ENCODE measurements around the gene RNF43. TPM values are rescaled to one million over a fixed set of nuclear protein-coding genes. Genes with fewer than 3 reads are reported as not detected.

Gene RNF43
- total and polyA plus RNA-seq, 2 of the 13 experiments (the other 11 are each of a cell fraction or from before 2014, with no cell fraction given), result 31.0 to 53.4 TPM

DNA sequence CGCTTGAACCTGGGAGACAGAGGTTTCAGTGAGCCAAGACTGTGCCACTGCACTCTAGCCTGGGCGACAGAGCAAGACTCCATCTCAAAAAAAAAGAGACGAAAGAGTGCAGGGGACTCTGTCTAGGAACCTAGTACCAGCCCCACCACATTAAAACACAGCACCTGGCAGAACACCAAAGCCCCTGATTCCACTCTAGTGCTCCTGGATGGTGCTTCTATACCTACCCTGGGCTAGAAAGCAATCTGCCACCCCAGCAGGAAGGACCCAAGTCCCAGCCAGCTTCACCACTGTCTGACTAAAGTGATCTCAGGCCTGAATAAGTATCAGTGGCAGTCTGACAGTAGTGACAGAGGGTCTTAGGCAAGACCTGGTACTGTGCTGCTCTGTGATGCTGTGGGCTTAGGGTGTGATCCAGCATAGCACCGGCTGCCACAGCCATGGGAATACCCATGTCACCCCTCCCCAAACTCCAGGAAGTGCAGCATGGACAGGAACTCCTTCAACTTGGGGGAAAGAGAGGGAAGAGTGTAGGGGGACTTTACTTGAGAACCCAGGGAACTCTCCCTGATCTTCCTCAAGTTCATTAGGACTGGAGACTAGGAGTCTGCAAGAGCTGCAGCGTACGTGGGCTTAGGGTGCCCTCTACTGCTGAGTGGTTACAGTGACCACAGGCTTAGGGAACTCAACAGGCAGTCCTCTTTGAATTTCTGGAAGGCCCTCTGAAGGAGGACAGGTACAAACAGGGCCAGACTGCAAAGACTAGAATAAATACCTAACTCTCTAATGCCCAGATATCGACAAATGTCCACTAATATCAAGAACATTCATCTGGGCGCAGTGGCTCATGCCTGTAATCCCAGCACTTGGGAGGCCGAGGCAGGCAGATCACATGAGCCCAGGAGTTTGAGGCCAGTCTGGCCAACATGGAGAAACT, 30.0 kb upstream of the RNF43 start (continued):
- TF ChIP-seq, protein P1, sequence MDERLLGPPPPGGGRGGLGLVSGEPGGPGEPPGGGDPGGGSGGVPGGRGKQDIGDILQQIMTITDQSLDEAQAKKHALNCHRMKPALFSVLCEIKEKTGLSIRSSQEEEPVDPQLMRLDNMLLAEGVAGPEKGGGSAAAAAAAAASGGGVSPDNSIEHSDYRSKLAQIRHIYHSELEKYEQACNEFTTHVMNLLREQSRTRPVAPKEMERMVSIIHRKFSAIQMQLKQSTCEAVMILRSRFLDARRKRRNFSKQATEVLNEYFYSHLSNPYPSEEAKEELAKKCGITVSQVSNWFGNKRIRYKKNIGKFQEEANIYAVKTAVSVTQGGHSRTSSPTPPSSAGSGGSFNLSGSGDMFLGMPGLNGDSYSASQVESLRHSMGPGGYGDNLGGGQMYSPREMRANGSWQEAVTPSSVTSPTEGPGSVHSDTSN (CRISPR knock-in tag; IDR thresholded peaks at IDR 0.05), result no peak
- TF ChIP-seq ZNF382 (CRISPR knock-in tag; IDR thresholded peaks at IDR 0.05; ENCODE audit: borderline replicate concordance), result no peak
- TF ChIP-seq ARNTL (CRISPR knock-in tag; IDR thresholded peaks at IDR 0.05), result no peak
- no peak for TF ChIP-seq ZNF782 (CRISPR knock-in tag; IDR thresholded peaks at IDR 0.05; ENCODE audit: borderline replicate concordance)
- TF ChIP-seq ZNF432 (CRISPR knock-in tag; IDR thresholded peaks at IDR 0.05; ENCODE audit: borderline replicate concordance), result no peak
- TF ChIP-seq, protein P2, sequence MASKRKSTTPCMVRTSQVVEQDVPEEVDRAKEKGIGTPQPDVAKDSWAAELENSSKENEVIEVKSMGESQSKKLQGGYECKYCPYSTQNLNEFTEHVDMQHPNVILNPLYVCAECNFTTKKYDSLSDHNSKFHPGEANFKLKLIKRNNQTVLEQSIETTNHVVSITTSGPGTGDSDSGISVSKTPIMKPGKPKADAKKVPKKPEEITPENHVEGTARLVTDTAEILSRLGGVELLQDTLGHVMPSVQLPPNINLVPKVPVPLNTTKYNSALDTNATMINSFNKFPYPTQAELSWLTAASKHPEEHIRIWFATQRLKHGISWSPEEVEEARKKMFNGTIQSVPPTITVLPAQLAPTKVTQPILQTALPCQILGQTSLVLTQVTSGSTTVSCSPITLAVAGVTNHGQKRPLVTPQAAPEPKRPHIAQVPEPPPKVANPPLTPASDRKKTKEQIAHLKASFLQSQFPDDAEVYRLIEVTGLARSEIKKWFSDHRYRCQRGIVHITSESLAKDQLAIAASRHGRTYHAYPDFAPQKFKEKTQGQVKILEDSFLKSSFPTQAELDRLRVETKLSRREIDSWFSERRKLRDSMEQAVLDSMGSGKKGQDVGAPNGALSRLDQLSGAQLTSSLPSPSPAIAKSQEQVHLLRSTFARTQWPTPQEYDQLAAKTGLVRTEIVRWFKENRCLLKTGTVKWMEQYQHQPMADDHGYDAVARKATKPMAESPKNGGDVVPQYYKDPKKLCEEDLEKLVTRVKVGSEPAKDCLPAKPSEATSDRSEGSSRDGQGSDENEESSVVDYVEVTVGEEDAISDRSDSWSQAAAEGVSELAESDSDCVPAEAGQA (IDR thresholded peaks at IDR 0.05; ENCODE audit: low read depth), result no peak
- TF ChIP-seq, protein P2 (CRISPR knock-in tag; IDR thresholded peaks at IDR 0.05; ENCODE audit: borderline replicate concordance), result no peak
- no peak for TF ChIP-seq CBX1 (IDR thresholded peaks at IDR 0.05; ENCODE audit: low read depth)
- TF ChIP-seq, protein P3, sequence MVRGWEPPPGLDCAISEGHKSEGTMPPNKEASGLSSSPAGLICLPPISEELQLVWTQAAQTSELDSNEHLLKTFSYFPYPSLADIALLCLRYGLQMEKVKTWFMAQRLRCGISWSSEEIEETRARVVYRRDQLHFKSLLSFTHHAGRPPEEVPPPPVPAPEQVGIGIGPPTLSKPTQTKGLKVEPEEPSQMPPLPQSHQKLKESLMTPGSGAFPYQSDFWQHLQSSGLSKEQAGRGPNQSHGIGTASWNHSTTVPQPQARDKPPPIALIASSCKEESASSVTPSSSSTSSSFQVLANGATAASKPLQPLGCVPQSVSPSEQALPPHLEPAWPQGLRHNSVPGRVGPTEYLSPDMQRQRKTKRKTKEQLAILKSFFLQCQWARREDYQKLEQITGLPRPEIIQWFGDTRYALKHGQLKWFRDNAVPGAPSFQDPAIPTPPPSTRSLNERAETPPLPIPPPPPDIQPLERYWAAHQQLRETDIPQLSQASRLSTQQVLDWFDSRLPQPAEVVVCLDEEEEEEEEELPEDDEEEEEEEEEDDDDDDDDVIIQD (CRISPR knock-in tag; IDR thresholded peaks at IDR 0.05; ENCODE audit: low read depth), result no peak
- no peak for TF ChIP-seq ZNF143 (CRISPR knock-in tag; IDR thresholded peaks at IDR 0.05)
- peak; percentile 100 for TF ChIP-seq SMC3 (IDR thresholded peaks at IDR 0.05; ENCODE audit: low read length)
- TF ChIP-seq ZNF441 (CRISPR knock-in tag; IDR thresholded peaks at IDR 0.05; ENCODE audit: borderline replicate concordance), result no peak
- TF ChIP-seq, protein P4, sequence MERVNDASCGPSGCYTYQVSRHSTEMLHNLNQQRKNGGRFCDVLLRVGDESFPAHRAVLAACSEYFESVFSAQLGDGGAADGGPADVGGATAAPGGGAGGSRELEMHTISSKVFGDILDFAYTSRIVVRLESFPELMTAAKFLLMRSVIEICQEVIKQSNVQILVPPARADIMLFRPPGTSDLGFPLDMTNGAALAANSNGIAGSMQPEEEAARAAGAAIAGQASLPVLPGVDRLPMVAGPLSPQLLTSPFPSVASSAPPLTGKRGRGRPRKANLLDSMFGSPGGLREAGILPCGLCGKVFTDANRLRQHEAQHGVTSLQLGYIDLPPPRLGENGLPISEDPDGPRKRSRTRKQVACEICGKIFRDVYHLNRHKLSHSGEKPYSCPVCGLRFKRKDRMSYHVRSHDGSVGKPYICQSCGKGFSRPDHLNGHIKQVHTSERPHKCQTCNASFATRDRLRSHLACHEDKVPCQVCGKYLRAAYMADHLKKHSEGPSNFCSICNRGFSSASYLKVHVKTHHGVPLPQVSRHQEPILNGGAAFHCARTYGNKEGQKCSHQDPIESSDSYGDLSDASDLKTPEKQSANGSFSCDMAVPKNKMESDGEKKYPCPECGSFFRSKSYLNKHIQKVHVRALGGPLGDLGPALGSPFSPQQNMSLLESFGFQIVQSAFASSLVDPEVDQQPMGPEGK (CRISPR knock-in tag; IDR thresholded peaks at IDR 0.05), result 0 out of 2 replicates have a peak, but pooled peaks have one; percentile 18
- no peak for TF ChIP-seq NAIF1 (CRISPR knock-in tag; IDR thresholded peaks at IDR 0.05; ENCODE audit: borderline replicate concordance)
- no peak for TF ChIP-seq STAT5B (CRISPR knock-in tag; IDR thresholded peaks at IDR 0.05)
- no peak for TF ChIP-seq ZNF841 (CRISPR knock-in tag; IDR thresholded peaks at IDR 0.05; ENCODE audit: borderline replicate concordance)
- TF ChIP-seq SPEN (CRISPR knock-in tag; IDR thresholded peaks at IDR 0.05; ENCODE audit: low read depth), result no peak
